GM19240 (cell line): ENCODE measurements around the gene CLHC1.
"Not testable (repeated sequence)": the region's sequence is repeated elsewhere in the genome, so short reads cannot be mapped to it uniquely, and the experiment has no call there.

Source experiments
- DNase-seq: peaks from one replicate; pipeline ENCODE4 v3.0.0; 2011; ENCODE audit warnings: low spot score; ENCODE audit not compliant: insufficient read length

CLHC1 gene

GRCh38 chr2:55232863-55233657, 967 bp upstream of the CLHC1 start:
- DNase-seq, result peak; percentile 21

GRCh38 chr2:55231546-55232083, 478 bp downstream of the CLHC1 start:
- DNase-seq, result no peak

- no peak for DNase-seq
These were observed 1.5 kb downstream of the CLHC1 start for GRCh38 chr2:55230551-55230950.

GRCh38 chr2:55229221-55229620, 2.9 kb downstream of the CLHC1 start:
- no peak for DNase-seq

DNA sequence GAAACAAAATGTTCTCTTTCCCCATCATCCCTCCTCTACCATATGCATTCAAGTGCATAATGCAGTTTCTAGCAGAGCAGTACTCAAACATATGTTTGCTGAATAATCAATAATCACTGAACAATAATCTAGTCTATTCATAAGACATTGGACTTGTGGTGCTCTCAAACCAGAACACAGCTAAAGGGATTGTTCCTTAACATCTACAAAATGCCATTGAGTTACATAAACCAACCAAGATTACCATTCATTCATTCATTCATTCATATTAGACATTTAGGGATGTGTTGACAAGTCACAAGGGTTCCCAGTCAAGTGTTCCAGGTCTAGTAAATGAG, 3.9 kb downstream of the CLHC1 start:
- DNase-seq, result no peak

- not testable (repeated sequence) for DNase-seq
These were observed 4.5 kb downstream of the CLHC1 start for GRCh38 chr2:55227437-55228225.

- no peak for DNase-seq
These were observed 6.5 kb downstream of the CLHC1 start for GRCh38 chr2:55225481-55226020.

DNA sequence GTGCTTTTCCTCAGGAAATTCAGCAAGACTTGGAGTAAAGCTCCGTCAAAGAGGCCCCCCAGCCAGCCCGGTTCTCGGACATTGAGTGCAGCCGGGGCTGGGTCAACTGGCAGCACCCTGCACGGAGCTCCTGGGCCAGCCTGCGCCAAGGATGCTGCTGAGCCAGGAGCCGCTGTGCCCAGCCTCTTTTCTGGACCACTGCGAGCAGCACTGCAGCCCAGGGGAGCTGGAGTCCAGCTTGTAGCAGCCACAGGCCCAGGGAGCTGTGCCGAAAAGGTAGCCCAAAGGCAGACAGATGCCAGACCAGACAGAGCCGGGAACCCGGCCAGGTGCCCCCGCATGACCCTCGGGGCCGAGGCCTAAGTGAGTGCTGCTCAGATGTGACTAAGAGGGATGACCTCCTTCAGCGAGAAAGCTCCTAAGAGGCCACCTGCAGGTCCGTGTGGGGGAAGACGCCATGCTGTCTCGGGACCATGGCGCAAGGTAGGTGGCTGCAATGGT, 7.3 kb downstream of the CLHC1 start:
- DNase-seq, result no peak

- no peak for DNase-seq
These were observed 7.9 kb downstream of the CLHC1 start for GRCh38 chr2:55223958-55224760.

- DNase-seq, result no peak
These were observed 18.3 kb downstream of the CLHC1 start for GRCh38 chr2:55213822-55214221.

DNA sequence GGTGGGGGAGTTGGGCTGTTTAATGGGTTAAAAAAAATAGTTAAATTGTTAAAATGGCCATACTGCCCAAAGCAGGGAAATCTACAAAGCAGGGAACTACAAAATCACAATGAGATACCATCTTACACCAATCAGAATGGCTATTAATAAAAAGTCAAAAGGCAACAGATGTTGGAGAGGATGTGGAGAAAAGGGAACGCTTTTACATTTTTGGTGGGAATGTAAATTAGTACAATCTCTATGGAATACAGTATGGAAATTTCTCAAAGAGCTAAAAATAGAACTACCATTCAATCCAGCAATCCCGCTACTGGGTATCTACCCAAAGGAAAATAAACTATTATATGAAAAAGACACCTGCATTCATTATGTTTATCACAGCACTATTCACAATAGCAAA, 27.1 kb downstream of the CLHC1 start:
- DNase-seq, result no peak

DNA sequence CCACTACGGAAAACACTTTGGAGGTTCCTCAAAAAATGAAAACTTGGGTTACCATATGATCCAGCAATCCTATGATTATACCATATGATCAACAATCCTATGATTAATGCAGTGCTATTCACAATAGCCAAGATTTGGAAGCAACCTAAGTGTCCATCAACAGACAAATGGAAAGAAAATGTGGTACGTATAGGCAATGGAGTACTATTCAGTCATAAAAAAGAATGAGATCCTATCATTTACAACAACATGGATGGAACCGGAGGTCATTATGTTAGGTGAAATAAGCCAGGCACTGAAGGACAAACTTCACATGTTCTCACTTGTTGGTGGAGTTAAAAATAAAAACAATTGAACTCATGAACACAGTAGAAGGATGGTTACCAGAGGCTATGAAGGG, 27.6 kb downstream of the CLHC1 start:
- DNase-seq, result no peak

DNA sequence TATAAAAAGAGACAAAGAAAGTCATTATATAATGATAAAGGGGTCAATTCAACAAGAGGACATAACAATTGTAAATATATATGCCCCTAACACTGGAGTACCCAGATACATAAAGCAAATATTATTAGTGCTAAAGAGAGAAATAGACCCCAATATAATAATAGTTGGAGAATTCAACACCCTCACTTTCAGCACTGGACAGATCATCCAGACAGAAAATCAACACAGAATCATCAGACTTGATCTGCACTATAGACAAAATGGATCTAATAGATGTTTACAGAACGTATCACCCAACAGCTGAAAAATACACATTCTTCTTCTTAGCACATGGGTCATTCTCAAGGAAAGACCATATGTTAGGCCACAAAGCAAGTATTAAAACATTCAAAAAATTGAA, 31.7 kb downstream of the CLHC1 start:
- DNase-seq, result no peak

- no peak for DNase-seq
These were observed 35.6 kb downstream of the CLHC1 start for GRCh38 chr2:55196526-55196925.

- not testable (repeated sequence) for DNase-seq
These were observed 40.2 kb downstream of the CLHC1 start for GRCh38 chr2:55191888-55192287.

DNA sequence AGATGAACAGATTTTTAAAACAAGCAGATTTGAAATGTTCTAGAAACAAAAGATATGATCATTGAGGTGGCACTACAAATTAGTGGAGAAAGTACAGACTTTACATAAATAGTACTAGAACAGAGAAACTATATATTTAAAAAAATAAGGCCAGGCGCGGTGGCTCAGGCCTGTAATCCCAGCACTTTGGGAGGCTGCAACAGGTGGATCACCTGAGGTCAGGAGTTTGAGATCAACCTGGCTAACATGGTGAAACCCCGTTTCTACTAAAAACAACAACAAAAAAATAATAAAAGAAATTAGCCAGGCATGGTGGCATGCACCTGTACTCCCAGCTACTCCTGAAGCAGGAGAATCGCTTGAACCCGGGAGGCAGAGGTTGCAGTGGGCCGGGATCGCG, 45.3 kb downstream of the CLHC1 start:
- DNase-seq, result not testable (repeated sequence)

DNA sequence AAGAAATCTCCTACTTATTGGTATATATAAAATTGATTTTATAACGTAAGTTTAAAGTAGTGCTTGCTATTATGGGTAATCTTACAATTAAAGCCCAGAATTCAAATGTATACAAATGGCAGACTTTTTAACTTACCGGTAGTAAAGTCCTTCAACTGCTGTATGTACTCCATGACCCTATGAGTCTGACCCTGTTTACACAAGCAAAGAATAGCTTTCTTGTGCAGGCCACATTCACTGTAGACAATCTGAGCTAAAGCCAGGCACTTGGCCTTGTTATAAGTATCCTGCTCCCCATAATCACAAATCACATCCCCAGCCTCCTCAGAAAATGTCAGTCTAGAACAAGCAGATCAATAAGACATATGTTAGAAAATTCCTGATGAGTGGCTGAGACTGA, 51.7 kb downstream of the CLHC1 start:
- DNase-seq, result no peak

- DNase-seq, result no peak
These were observed 56.0 kb downstream of the CLHC1 start for GRCh38 chr2:55176094-55176415.

DNA sequence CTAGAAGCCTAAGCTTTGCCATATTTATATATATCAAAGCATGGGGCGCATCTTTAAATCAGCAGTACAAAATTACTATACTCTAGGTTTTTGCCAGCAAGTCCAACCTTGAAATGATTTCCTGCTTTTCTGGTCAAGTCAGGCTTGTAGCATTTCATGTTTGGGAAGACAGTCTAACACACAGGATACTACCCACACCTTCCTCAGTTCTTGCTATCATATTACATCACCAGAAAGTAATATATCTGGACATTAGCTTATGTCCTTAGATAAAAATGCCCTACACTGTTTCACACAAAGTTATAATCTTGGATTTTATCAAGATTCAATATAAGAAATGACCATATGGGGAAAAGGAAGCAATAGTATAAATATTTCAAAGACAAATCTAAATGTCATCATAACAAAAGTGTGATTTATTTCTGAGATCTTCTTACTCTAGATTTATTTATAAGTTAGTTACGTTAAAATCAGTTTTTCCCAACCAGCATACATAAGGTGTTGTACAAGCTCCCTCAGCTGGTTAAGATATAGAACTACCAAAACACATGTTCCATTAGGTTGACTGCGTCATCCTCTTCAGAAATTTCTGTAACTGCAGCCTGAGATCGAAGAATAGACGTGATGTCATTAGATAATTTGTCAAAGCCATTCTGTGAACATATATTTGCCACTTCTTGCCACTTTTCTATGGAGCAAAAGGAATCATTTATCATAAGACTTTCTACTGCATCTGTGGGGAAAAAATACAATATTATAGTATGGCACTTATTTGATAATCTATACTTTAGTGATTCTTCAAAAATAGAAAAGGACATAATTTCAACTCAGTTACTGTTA, 56.6 kb downstream of the CLHC1 start:
- DNase-seq, result no peak

GRCh38 chr2:55173438-55174054, 58.5 kb downstream of the CLHC1 start:
- no peak for DNase-seq
